Vagina (tissue), 2 donors: Measurements from ENCODE around the gene PPCDC.

Source experiments
- POLR2A ChIP-seq, 2 donors: fragments of 450-650 bp; IDR thresholded peaks; one replicate each; pipeline ENCODE4 v1.6.1; 2017; ENCODE audit warnings: antibody characterized with exemption in 2 of 2, mild to moderate bottlenecking in 2 of 2, moderate library complexity in 2 of 2
- POLR2AphosphoS5 ChIP-seq, 2 donors: sonication (generic); formaldehyde crosslinking; IDR thresholded peaks; one replicate each; pipeline ENCODE4 v1.9.0; 2017; ENCODE audit warnings: antibody characterized with exemption in 2 of 2, mild to moderate bottlenecking in 2 of 2, low read depth in 1 of 2; ENCODE audit not compliant: insufficient read depth in 1 of 2
- TF ChIP-seq, protein P1 (sequence below), 3 experiments: fragments of 450-650 bp in 2 of 3; fragments of 200-600 bp in 1 of 3; sonication (generic) in 1 of 3; IDR thresholded peaks; one replicate each; pipeline ENCODE4 v1.5.1; 2017 to 2019; ENCODE audit warnings: antibody characterized with exemption in 3 of 3, mild to moderate bottlenecking in 2 of 3, moderate library complexity in 2 of 3

DNA sequence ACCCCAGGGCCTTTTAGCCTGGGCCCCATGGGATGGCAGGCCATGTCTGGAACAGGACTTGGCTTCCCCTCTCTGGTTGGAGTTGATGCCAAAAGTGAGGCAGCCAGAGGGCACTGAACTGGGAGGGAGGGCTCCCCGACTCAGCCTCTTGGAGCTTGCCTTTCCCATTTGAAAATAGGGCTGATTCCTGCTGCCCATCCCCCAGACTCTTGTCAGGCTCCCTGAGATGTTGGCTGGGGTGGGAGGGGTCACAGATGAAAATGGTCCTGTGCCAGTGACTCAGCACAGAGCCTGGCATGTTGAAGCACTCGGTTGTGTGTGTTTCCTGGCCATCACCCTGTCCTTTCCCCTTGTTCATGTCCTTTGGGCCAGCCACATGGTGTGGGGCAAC is 6.6 kb downstream of the PPCDC start:
- TF ChIP-seq POLR2A (IDR thresholded peaks at IDR 0.05) (no peak), POLR2AphosphoS5 (IDR thresholded peaks at IDR 0.05; ENCODE audit: insufficient read depth in 1 of 2, low read depth in 1 of 2) (no peak)
- TF ChIP-seq, protein P1, sequence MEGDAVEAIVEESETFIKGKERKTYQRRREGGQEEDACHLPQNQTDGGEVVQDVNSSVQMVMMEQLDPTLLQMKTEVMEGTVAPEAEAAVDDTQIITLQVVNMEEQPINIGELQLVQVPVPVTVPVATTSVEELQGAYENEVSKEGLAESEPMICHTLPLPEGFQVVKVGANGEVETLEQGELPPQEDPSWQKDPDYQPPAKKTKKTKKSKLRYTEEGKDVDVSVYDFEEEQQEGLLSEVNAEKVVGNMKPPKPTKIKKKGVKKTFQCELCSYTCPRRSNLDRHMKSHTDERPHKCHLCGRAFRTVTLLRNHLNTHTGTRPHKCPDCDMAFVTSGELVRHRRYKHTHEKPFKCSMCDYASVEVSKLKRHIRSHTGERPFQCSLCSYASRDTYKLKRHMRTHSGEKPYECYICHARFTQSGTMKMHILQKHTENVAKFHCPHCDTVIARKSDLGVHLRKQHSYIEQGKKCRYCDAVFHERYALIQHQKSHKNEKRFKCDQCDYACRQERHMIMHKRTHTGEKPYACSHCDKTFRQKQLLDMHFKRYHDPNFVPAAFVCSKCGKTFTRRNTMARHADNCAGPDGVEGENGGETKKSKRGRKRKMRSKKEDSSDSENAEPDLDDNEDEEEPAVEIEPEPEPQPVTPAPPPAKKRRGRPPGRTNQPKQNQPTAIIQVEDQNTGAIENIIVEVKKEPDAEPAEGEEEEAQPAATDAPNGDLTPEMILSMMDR (IDR thresholded peaks at IDR 0.05) = no peak
